ENCODE results near the gene C13orf42. TPM values are rescaled to one million over a fixed set of nuclear protein-coding genes. Genes with fewer than 3 reads are reported as not detected.

C13orf42 gene
- total and polyA plus RNA-seq, 9 donors = 0.04 TPM; not detected in 8

- no peaks in the 10 kb centered on the region for H3K36me3 ChIP-seq
- no peak overlapping the region for H3K4me3 ChIP-seq
- 73 to 91% (median 76%) methylated on average over 4 of the region's 4 CpGs for WGBS, 3 donors
- no peaks in the 10 kb centered on the region for H3K4me1 ChIP-seq (ENCODE audit: insufficient read depth)
- intact Hi-C loops (cut with DNase I) = no loop called here
- no peak overlapping the region for H3K27ac ChIP-seq
- H3K27me3 ChIP-seq = no peaks in the 10 kb centered on the region
- DNase-seq = no peak
- TF ChIP-seq EP300 (IDR thresholded peaks at IDR 0.05) (no peak), POLR2A (IDR thresholded peaks at IDR 0.05) (no peak)
- TF ChIP-seq, protein P1, sequence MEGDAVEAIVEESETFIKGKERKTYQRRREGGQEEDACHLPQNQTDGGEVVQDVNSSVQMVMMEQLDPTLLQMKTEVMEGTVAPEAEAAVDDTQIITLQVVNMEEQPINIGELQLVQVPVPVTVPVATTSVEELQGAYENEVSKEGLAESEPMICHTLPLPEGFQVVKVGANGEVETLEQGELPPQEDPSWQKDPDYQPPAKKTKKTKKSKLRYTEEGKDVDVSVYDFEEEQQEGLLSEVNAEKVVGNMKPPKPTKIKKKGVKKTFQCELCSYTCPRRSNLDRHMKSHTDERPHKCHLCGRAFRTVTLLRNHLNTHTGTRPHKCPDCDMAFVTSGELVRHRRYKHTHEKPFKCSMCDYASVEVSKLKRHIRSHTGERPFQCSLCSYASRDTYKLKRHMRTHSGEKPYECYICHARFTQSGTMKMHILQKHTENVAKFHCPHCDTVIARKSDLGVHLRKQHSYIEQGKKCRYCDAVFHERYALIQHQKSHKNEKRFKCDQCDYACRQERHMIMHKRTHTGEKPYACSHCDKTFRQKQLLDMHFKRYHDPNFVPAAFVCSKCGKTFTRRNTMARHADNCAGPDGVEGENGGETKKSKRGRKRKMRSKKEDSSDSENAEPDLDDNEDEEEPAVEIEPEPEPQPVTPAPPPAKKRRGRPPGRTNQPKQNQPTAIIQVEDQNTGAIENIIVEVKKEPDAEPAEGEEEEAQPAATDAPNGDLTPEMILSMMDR (IDR thresholded peaks at IDR 0.05) = no peak
- no peaks in the 10 kb centered on the region for H3K9me3 ChIP-seq
Observed at GRCh38 chr13:51064753-51065152, 46.3 kb downstream of the C13orf42 start.

GRCh38 chr13:51063909-51064308, 47.2 kb downstream of the C13orf42 start:
- no peaks in the 10 kb centered on the region for H3K36me3 ChIP-seq
- no peaks in the 10 kb centered on the region for H3K9me3 ChIP-seq
- WGBS, 3 donors = 79 to 86% (median 83%) methylated on average over 3 of the region's 3 CpGs
- no peaks in the 10 kb centered on the region for H3K4me1 ChIP-seq (ENCODE audit: insufficient read depth)
- H3K27ac ChIP-seq = no peak overlapping the region
- intact Hi-C loops (cut with DNase I) = no loop called here
- no peak for DNase-seq
- TF ChIP-seq POLR2A (IDR thresholded peaks at IDR 0.05) (no peak), EP300 (IDR thresholded peaks at IDR 0.05) (no peak)
- TF ChIP-seq, protein P1 (IDR thresholded peaks at IDR 0.05) = no peak
- no peak overlapping the region for H3K4me3 ChIP-seq
- no peaks in the 10 kb centered on the region for H3K27me3 ChIP-seq

DNA sequence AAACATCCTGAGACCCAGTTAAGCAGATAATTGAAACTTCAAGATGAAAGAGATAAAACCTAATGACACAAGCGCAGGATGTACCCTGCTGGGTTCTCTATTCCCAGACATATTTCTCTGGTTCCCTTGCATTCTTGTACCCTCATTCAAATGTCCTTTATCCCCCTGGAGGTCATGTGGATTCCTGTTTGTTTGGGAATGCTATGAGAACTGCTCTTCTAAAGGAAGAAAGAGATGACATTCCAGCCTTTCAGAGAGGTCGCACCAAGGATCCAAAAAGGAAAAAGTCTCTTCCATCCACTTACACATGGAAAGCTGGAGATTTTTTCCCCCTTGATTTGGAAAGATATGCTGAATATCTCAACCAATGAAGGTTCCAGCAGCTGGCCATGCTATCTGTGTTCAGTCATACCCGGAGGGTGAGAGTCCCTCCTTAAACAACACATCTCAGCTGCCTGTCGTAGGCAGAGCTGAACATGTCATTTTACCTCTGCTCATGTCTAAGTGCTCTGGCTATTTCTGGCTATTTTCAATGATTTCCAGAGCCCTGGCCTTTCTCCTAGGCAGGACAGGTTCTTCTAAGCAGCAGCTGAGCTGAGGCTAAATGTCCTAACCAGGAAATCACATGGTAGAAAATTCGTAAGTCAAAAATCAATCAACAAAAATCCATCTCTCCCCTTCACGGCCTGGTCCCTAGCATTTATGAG, 52.5 kb downstream of the C13orf42 start:
- H3K36me3 ChIP-seq = no peaks in the 10 kb centered on the region
- intact Hi-C loops (cut with DNase I) = loop anchor here in 1 of 4 donors (10.0 kb wide), 1 partner anchor 194 kb away; no protein-coding TSS in a partner anchor
- H3K4me3 ChIP-seq = no peak overlapping the region
- no peak for DNase-seq
- WGBS, 3 donors = 80 to 85% (median 80%) methylated on average over 6 of the region's 6 CpGs
- H3K27me3 ChIP-seq = no peaks in the 10 kb centered on the region
- H3K27ac ChIP-seq = no peak overlapping the region
- TF ChIP-seq, protein P1 (IDR thresholded peaks at IDR 0.05) = no peak
- TF ChIP-seq POLR2A (IDR thresholded peaks at IDR 0.05) = no peak
- TF ChIP-seq EP300 (IDR thresholded peaks at IDR 0.05) = no peak
- no peaks in the 10 kb centered on the region for H3K9me3 ChIP-seq
- H3K4me1 ChIP-seq (ENCODE audit: insufficient read depth) = no peaks in the 10 kb centered on the region

DNA sequence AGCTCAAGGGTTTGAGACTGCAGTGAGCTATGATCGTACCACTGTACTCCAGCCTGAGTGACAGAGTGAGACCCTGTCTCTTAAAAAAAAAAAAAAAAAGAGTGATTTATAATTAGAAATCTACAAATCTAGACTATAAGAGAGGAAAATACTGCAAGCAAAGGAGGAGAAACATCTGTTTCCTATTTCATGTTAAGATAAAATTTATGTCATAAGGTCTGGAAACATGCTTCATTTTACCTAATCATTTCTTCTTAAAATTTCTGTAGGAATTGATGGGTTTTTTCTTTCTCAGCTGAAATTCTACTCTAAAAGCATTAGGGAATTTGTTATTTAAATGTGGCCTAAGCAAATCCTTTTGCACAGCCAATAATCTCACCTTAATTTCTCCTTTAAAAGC, 53.2 kb downstream of the C13orf42 start:
- TF ChIP-seq, protein P1 (IDR thresholded peaks at IDR 0.05) = no peak
- no peak for TF ChIP-seq EP300 (IDR thresholded peaks at IDR 0.05)
- TF ChIP-seq POLR2A (IDR thresholded peaks at IDR 0.05) = no peak
- Histone ChIP-seq H3K27me3 (no peaks in the 10 kb centered on the region), H3K36me3 (no peaks in the 10 kb centered on the region), H3K27ac (no peak overlapping the region), H3K9me3 (no peaks in the 10 kb centered on the region), H3K4me1 (ENCODE audit: insufficient read depth) (no peaks in the 10 kb centered on the region), H3K4me3 (no peak overlapping the region)
- no peak for DNase-seq
- intact Hi-C loops (cut with DNase I) = loop anchor here in 1 of 4 donors (10.0 kb wide), 1 partner anchor 193 kb away; no protein-coding TSS in a partner anchor
- 86 to 94% (median 88%) methylated on average over 1 of the region's 1 CpG for WGBS, 3 donors
